Mammary epithelial cell (primary cell): ENCODE data around the gene GTSF1L.

Experiments
- CTCF ChIP-seq, 2 donors: IDR thresholded peaks in 1 of 2; conservative IDR thresholded peaks in 1 of 2; 2 replicates each; pipeline ENCODE4 v1.5.1; 2011 to 2012; ENCODE audit warnings: inconsistent platforms in 2 of 2, low read length in 2 of 2, mild to moderate bottlenecking in 2 of 2, control low read depth in 1 of 2, low read depth in 1 of 2; ENCODE audit not compliant: insufficient read depth in 1 of 2; ENCODE audit errors: extremely low read depth in 1 of 2
- EZH2 ChIP-seq: IDR thresholded peaks from 2 replicates; pipeline ENCODE4 v1.6.1; 2012; ENCODE audit warnings: low read length, inconsistent platforms, borderline replicate concordance

GRCh38 chr20:43695571-43695970 lies 31.2 kb downstream of the GTSF1L start:
- TF ChIP-seq CTCF (conservative IDR thresholded peaks at IDR 0.05 in 1 of 2, IDR thresholded peaks at IDR 0.05 in 1 of 2; ENCODE audit: extremely low read depth in 1 of 2, insufficient read depth in 1 of 2, low read depth in 1 of 2, low read length in 2 of 2) (no peak), EZH2 (no peak)
